Hematopoietic multipotent progenitor cell treated with erythropoietin and hydrocortisone succinate and interleukin-3 and kit ligand, for 4 days (in vitro differentiated cells): ENCODE results near the gene STAT5A.
"Not testable (repeated sequence)": the region's sequence is repeated elsewhere in the genome, so short reads cannot be mapped to it uniquely, and the experiment has no call there.

Source experiments
- DNase-seq: peaks from one replicate; pipeline ENCODE4 v3.0.0-alpha.2; 2015

STAT5A gene

GRCh38 chr17:42286411-42287221, 1.7 kb upstream of the STAT5A start:
- DNase-seq = peak; percentile 88

- DNase-seq = peak; percentile 89
Observed at GRCh38 chr17:42287305-42287976, 857 bp upstream of the STAT5A start.

GRCh38 chr17:42288803-42289610, 709 bp downstream of the STAT5A start:
- peak; percentile 87 for DNase-seq

GRCh38 chr17:42289611-42290181, 1.4 kb downstream of the STAT5A start:
- DNase-seq = peak; percentile 66

GRCh38 chr17:42290577-42290976, 2.3 kb downstream of the STAT5A start:
- no peak for DNase-seq

- no peak for DNase-seq
Observed at GRCh38 chr17:42291129-42291528, 2.8 kb downstream of the STAT5A start.

DNA sequence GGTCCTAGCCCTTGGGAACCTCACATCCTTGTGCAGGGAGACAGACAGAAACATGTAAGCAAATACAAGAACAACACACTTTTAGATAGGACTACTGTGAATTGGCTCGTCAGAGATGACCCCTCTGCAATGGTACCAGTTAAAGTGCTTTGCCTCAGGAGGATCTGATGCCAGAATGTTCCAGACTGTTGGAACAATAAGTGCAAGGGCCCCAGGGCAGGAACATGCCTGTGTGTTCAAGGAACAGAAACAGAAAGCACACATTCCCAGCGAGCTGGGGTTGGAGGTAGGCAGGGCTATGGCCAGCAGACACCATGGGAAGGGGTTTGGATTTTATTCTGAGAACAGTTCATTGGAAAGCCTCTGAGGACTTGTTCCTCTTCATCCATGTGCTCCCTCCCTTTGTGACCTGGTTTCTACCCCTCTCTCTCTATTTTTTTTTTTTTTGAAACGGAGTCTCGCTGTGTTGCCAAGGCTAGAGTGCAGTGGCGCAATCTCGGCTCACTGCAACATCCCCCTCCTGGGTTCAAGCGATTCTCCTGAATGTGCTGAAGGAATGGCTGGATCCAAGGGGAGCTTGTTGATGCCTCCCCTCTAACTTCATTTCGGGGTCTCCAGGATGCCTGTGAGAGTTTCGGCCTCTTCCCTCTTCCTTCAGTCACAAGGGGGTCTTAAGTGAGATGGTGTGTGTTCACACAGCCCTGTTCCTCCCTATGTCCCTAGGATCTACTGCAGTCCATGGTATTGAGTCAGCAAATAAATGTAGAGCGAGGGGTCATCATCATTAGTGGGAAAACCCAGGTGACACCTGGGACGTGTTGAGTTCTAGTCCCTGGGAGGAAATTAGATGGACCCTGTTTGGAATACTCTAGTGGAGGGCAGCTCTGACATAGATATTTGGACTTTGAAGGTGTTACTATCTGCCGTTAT, 6.4 kb downstream of the STAT5A start:
- DNase-seq = no peak

DNA sequence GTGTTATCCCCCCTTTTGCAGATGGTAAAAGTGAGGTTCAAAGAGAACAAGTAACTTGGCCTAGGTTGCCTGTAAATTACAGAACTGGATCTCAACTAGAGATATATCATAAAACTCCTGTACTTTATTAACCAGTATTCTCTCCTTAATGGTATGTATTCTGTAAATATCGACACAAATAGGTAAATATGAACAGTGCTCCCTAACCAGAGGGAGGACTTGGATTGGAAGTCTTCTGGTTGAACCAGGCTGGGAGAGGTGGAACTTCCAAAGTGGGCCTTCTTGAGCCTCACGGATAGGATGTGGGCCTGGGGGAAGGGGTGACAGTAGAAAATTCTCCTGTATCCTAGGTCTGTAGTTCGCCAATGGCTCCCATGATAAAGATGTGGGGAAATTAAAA, 7.7 kb downstream of the STAT5A start:
- DNase-seq = no peak

GRCh38 chr17:42297775-42298174, 9.5 kb downstream of the STAT5A start:
- not testable (repeated sequence) for DNase-seq

DNA sequence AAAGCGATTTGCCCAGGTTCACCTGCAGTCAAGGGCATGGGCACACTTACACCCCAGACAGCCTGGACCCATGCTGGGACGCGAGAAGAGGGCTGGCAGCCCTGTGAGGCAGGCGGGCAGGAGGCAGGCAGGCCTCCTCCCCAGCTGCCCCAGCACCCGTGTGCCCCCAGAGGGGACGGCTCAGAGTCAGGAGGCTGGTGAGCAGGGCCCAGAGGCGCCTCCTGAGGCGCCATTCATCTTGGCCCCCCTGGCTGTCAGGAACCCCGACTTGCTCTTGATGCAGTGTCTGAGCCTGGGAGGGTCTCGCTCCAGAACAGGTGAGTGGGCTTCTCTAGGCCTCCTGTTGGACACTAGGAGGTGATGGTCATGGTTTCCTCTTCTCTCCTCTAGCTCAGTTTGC, 11.1 kb downstream of the STAT5A start:
- DNase-seq = not testable (repeated sequence)

- DNase-seq = not testable (repeated sequence)
Observed at GRCh38 chr17:42299913-42300312, 11.6 kb downstream of the STAT5A start.

GRCh38 chr17:42301022-42301421, 12.7 kb downstream of the STAT5A start:
- DNase-seq = no peak

- DNase-seq = no peak
Observed at GRCh38 chr17:42303694-42304093, 15.4 kb downstream of the STAT5A start.

DNA sequence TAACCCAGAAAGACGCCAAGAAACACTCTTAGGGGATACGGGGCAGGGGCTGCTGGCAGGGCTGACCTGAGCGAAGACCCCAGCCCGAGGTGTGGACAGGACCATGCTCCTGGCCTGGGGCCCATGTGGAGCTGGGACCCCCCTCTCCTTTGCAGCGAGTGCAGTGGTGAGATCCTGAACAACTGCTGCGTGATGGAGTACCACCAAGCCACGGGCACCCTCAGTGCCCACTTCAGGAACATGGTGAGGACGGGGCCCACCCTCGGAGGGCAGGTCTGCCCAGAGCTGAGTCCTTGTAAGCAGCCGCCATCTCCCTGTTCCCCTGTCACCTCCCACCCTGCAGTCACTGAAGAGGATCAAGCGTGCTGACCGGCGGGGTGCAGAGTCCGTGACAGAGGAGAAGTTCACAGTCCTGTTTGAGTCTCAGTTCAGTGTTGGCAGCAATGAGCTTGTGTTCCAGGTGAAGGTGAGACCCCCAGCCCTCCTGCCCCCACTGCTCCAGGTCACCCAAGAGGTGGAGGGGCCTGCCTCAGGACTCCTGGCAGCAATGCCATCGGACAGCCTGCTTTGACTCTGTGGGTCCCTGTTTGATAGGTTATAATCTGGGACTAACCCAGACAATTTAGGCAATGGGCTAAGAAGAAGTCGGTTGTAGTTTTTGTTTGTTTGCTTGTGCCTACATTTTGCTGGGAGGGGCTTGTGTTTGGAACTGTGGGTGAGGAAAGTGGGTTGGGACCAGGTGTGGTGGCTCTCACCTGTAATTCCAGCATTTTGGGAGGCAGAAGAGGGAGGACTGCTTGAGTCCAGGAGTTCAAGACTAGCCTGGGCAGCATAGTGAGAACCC, 16.1 kb downstream of the STAT5A start:
- DNase-seq = no peak

GRCh38 chr17:42305031-42305330, 16.7 kb downstream of the STAT5A start:
- DNase-seq = not testable (repeated sequence)

GRCh38 chr17:42305543-42306384, 17.5 kb downstream of the STAT5A start:
- no peak for DNase-seq

- DNase-seq = no peak
Observed at GRCh38 chr17:42306385-42306667, 18.0 kb downstream of the STAT5A start.

DNA sequence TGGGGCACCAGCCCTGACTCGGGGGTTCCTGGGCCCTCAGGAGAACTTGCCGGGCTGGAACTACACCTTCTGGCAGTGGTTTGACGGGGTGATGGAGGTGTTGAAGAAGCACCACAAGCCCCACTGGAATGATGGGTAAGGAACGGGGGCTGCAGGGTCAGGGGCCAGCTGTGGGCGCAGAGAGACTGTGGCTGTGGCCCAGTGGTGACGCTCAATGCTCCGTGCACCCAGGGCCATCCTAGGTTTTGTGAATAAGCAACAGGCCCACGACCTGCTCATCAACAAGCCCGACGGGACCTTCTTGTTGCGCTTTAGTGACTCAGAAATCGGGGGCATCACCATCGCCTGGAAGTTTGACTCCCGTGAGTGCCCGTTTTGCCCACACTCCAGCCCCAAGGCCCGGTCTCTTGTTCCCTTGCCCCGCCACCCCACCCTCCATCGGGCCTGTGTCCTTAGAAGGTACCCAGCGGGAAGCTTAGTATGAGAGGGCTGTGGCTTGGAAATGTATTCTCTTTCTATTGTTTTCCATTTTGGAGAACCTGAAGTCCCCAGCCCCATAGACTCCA, 19.1 kb downstream of the STAT5A start:
- DNase-seq = no peak

GRCh38 chr17:42308446-42308845, 20.1 kb downstream of the STAT5A start:
- DNase-seq = peak; percentile 53

- no peak for DNase-seq
Observed at GRCh38 chr17:42309142-42309541, 20.8 kb downstream of the STAT5A start.
